Measurements from ENCODE around the gene DGKE. TPM values are rescaled to one million over a fixed set of nuclear protein-coding genes. Genes with fewer than 3 reads are reported as not detected.

The DGKE gene
- total and polyA plus RNA-seq, 7 donors, result 0.38 to 3.2 (median 0.76) TPM

DNA sequence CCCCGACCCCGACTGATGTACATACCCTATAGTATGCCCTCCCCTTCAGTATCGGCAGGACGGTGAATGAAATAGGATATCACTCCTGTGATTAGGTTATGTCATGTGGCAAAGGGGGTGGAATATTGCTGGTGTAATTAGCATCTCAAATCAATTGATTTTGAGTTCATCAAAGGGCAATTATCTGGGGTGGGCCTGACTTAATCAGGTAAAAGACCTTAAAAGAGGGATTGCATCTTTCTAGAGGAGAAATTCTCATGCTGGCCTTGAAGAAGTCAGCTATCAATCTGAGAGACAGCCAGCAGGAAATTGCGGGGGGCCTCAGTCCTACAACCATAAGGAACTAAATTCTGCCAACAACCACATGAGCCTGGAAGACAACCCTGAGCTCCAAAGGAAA lies 69.6 kb downstream of the DGKE start:
- DNase-seq (no peak), ATAC-seq (no peak)
- Histone ChIP-seq H3K9me3 (no peaks in the 10 kb centered on the region), H3K27ac (no peak overlapping the region), H3K4me3 (no peak overlapping the region), H3K27me3 (ENCODE audit: insufficient read depth in 3 of 3, low read length in 2 of 3) (no peaks in the 10 kb centered on the region), H3K36me3 (ENCODE audit: insufficient read depth in 1 of 2, low read depth in 1 of 2) (peaks cover 20 to 100% of the 10 kb centered on the region in 2 donors), H3K4me1 (peaks cover 6% of the 10 kb centered on the region)
- intact Hi-C loops (cut with DNase I), result no loop called here
- TF ChIP-seq, protein P1, sequence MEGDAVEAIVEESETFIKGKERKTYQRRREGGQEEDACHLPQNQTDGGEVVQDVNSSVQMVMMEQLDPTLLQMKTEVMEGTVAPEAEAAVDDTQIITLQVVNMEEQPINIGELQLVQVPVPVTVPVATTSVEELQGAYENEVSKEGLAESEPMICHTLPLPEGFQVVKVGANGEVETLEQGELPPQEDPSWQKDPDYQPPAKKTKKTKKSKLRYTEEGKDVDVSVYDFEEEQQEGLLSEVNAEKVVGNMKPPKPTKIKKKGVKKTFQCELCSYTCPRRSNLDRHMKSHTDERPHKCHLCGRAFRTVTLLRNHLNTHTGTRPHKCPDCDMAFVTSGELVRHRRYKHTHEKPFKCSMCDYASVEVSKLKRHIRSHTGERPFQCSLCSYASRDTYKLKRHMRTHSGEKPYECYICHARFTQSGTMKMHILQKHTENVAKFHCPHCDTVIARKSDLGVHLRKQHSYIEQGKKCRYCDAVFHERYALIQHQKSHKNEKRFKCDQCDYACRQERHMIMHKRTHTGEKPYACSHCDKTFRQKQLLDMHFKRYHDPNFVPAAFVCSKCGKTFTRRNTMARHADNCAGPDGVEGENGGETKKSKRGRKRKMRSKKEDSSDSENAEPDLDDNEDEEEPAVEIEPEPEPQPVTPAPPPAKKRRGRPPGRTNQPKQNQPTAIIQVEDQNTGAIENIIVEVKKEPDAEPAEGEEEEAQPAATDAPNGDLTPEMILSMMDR (IDR thresholded peaks at IDR 0.05), result no peak
- 88 to 98% (median 96%) methylated on average over 5 of the region's 5 CpGs for WGBS, 3 donors

DNA sequence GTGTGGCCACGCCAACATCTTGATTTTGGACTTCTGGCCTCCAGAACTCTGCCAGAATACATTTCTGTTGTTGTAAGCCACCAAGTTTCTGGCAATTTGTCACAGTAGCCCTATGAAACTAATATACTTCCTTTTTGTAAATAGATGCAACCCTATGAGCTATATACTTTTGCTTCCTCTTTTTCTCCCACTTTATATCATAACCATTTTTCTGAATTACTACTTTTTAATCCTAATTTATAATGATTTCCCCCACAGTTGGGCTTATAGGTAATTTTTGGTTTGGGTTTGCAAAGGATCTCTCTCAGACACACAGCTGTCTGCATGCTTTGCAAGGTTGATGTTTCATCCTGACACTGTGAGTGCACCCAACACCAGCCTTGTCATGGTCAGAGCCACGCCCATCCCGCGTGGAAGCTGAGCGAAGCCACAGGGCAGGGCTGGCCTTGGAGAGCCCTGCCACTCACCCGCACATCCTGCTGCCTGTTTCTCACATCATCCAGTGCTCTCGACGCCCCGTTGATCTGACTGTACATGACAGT lies 74.1 kb downstream of the DGKE start:
- 69 to 84% (median 69%) methylated on average over 9 of the region's 9 CpGs for WGBS, 3 donors
- Histone ChIP-seq H3K27me3 (ENCODE audit: insufficient read depth in 3 of 3, low read length in 2 of 3) (no peaks in the 10 kb centered on the region), H3K36me3 (ENCODE audit: insufficient read depth in 1 of 2, low read depth in 1 of 2) (peaks cover 12 to 57% of the 10 kb centered on the region in 2 donors), H3K4me3 (no peak overlapping the region), H3K9me3 (no peaks in the 10 kb centered on the region), H3K4me1 (peaks cover 30% of the 10 kb centered on the region), H3K27ac (peak overlapping the region; percentile 10)
- DNase-seq (peak; percentile 62 to 77), ATAC-seq (peak in 2 of 4 donors; percentile 45 to 48)
- TF ChIP-seq, protein P1 (IDR thresholded peaks at IDR 0.05), result no peak
- intact Hi-C loops (cut with DNase I), result loop anchor here in 1 of 2 donors (5.0 kb wide), 1 partner anchor 34 kb away; no protein-coding TSS in a partner anchor

DNA sequence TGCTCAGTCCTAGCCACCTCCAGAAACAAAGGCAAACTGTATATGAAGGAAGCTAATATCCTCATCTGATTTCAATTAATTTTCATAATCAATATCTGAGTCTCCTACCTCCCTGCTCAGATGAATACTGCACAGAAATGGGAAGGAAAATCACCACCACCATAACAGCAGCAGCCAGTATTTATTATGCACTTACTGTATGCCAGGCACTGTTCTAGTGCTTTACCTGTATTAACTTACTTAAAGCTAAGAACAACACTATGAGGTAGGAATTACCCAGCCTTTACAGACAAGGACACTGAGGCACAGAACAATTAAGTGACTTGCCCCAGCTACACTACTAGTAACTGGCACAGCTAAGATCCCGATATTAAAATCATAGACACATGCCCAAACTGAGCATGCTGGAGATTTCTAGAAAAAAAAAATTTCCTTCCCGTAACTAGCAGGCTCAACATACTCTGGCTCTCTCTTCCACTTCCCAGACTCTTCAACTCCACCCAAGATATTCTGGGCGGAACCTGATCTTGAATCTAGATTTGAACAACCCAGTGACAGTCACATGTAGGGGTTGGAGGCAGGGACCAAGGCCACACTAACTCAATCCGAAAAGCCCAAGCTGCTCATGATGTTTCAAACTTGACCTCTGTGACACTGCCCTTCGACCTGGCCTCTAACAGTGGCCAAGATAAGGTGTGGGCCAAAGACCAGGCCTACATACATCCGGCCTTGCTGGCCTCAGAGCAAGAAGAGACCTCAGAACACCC lies 76.0 kb downstream of the DGKE start:
- ATAC-seq (peak in 1 of 4 donors; percentile 11), DNase-seq (no peak)
- 29 to 62% (median 32%) methylated on average over 6 of the region's 6 CpGs for WGBS, 3 donors
- TF ChIP-seq, protein P1 (IDR thresholded peaks at IDR 0.05), result no peak
- H3K36me3 ChIP-seq (ENCODE audit: insufficient read depth in 1 of 2, low read depth in 1 of 2), result peaks cover 4 to 39% of the 10 kb centered on the region in 2 donors
- intact Hi-C loops (cut with DNase I), result loop anchor here in 1 of 2 donors (5.0 kb wide), 1 partner anchor 32 kb away; no protein-coding TSS in a partner anchor
- peak overlapping the region; percentile 39 for H3K4me3 ChIP-seq
- H3K9me3 ChIP-seq, result no peaks in the 10 kb centered on the region
- H3K27ac ChIP-seq, result peak overlapping the region; percentile 88
- no peaks in the 10 kb centered on the region for H3K27me3 ChIP-seq (ENCODE audit: insufficient read depth in 3 of 3, low read length in 2 of 3)
- peaks cover 30% of the 10 kb centered on the region for H3K4me1 ChIP-seq

DNA sequence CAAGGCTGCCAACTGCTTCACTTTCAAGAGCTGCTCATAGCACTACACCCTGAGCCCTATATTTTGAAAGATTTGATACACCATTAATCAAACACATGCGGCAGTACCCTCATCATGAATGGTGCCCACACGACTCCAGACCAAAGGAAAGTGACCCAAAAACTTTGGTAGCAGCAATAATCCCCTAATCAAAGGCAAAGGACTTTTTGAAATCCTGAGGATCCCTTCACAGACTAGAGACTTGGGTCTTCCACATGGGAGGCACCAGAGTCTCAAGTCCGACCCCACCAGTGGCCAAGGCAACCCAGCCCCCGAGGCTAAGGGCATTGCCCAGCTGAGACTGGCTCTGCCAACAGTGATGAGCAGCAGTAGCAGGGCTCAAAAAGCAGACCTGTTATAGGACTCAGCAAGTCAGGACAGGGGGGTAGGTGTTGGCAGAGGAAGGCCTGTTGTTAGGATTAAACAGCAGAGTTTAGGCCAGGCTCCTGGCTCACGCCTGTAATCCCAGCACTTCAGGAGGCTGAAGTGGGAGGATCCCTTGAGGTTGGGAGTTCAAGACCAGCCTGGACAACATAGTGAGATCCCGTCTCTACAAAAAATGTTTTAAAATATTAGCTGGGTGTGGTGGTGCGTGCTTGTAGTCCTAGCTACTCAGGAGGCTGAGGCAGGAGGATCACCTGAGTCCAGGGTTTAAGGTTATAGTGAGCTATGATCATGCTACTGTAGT lies 76.7 kb downstream of the DGKE start:
- H3K4me3 ChIP-seq, result peak overlapping the region; percentile 39
- peaks cover 34% of the 10 kb centered on the region for H3K4me1 ChIP-seq
- peaks cover 4 to 31% of the 10 kb centered on the region in 2 donors for H3K36me3 ChIP-seq (ENCODE audit: insufficient read depth in 1 of 2, low read depth in 1 of 2)
- ATAC-seq, result no peak
- 76 to 77% (median 77%) methylated on average over 7 of the region's 7 CpGs for WGBS, 3 donors
- intact Hi-C loops (cut with DNase I), result no loop called here
- DNase-seq, result no peak
- H3K9me3 ChIP-seq, result no peaks in the 10 kb centered on the region
- peak overlapping the region; percentile 88 for H3K27ac ChIP-seq
- TF ChIP-seq, protein P1 (IDR thresholded peaks at IDR 0.05), result no peak
- H3K27me3 ChIP-seq (ENCODE audit: insufficient read depth in 3 of 3, low read length in 2 of 3), result no peaks in the 10 kb centered on the region
